ENCODE measurements around the gene PACSIN2.

The PACSIN2 gene

GRCh38 chr22:42881982-42882656, 132.8 kb downstream of the PACSIN2 start:
- no peak for DNase-seq (ENCODE audit: low spot score)

GRCh38 chr22:42881298-42881697, 133.7 kb downstream of the PACSIN2 start:
- no peak for DNase-seq (ENCODE audit: low spot score)

GRCh38 chr22:42880815-42881214, 134.1 kb downstream of the PACSIN2 start:
- DNase-seq (ENCODE audit: low spot score): no peak

- DNase-seq (ENCODE audit: low spot score): no peak
These were observed 135.5 kb downstream of the PACSIN2 start for GRCh38 chr22:42879371-42880021.

- no peak for DNase-seq (ENCODE audit: low spot score)
These were observed 136.2 kb downstream of the PACSIN2 start for GRCh38 chr22:42878561-42879305.

GRCh38 chr22:42877597-42878340, 137.2 kb downstream of the PACSIN2 start:
- no peak for DNase-seq (ENCODE audit: low spot score)

- no peak for DNase-seq (ENCODE audit: low spot score)
These were observed 137.8 kb downstream of the PACSIN2 start for GRCh38 chr22:42877158-42877557.

- DNase-seq (ENCODE audit: low spot score): no peak
These were observed 138.9 kb downstream of the PACSIN2 start for GRCh38 chr22:42876041-42876440.

GRCh38 chr22:42874010-42874409, 140.9 kb downstream of the PACSIN2 start:
- DNase-seq (ENCODE audit: low spot score): no peak

- DNase-seq (ENCODE audit: low spot score): no peak
These were observed 141.6 kb downstream of the PACSIN2 start for GRCh38 chr22:42873356-42873755.

- no peak for DNase-seq (ENCODE audit: low spot score)
These were observed 142.1 kb downstream of the PACSIN2 start for GRCh38 chr22:42872821-42873220.

- no peak for DNase-seq (ENCODE audit: low spot score)
These were observed 143.6 kb downstream of the PACSIN2 start for GRCh38 chr22:42871146-42872050.

- no peak for DNase-seq (ENCODE audit: low spot score)
These were observed 145.0 kb downstream of the PACSIN2 start for GRCh38 chr22:42869888-42870480.

GRCh38 chr22:42869463-42869862, 145.5 kb downstream of the PACSIN2 start:
- no peak for DNase-seq (ENCODE audit: low spot score)

GRCh38 chr22:42868751-42869251, 146.1 kb downstream of the PACSIN2 start:
- no peak for DNase-seq (ENCODE audit: low spot score)

- DNase-seq (ENCODE audit: low spot score): no peak
These were observed 148.8 kb downstream of the PACSIN2 start for GRCh38 chr22:42866100-42866499.

GRCh38 chr22:42865536-42865935, 149.4 kb downstream of the PACSIN2 start:
- DNase-seq (ENCODE audit: low spot score): no peak

- DNase-seq (ENCODE audit: low spot score): peak; percentile 45
These were observed 151.5 kb downstream of the PACSIN2 start for GRCh38 chr22:42863349-42863961.

GRCh38 chr22:42862045-42862734, 152.8 kb downstream of the PACSIN2 start:
- DNase-seq (ENCODE audit: low spot score): no peak

GRCh38 chr22:42860968-42861367, 154.0 kb downstream of the PACSIN2 start:
- no peak for DNase-seq (ENCODE audit: low spot score)
